ENCODE measurements around the gene PAX6. TPM values are rescaled to one million over a fixed set of nuclear protein-coding genes. Genes with fewer than 3 reads are reported as not detected.

PAX6 gene
- total RNA-seq, 1 experiment from 2014 or later = 9.3 TPM

GRCh38 chr11:31817621-31818424 is 6.7 kb upstream of the PAX6 start:
- H3K36me3 ChIP-seq = no peaks in the 10 kb centered on the region
- no peaks in the 10 kb centered on the region for H3K27me3 ChIP-seq
- DNase-seq = no peak
- H3K4me3 ChIP-seq = no peak overlapping the region
- no peak overlapping the region for H3K27ac ChIP-seq
- H3K9me3 ChIP-seq (replicated peaks) = no peaks in the 10 kb centered on the region
- no peaks in the 10 kb centered on the region for H3K4me1 ChIP-seq

GRCh38 chr11:31817054-31817620 is 6.0 kb upstream of the PAX6 start:
- DNase-seq = no peak
- Histone ChIP-seq H3K4me3 (peak overlapping the region; percentile 47), H3K4me1 (no peaks in the 10 kb centered on the region), H3K27me3 (no peaks in the 10 kb centered on the region), H3K27ac (no peak overlapping the region), H3K36me3 (no peaks in the 10 kb centered on the region), H3K9me3 (replicated peaks) (no peaks in the 10 kb centered on the region)

GRCh38 chr11:31816468-31817053 is 5.4 kb upstream of the PAX6 start:
- Histone ChIP-seq H3K9me3 (replicated peaks) (no peaks in the 10 kb centered on the region), H3K27me3 (no peaks in the 10 kb centered on the region)

GRCh38 chr11:31815711-31816467 is 4.8 kb upstream of the PAX6 start:
- peak overlapping the region; percentile 47 for H3K4me3 ChIP-seq
- no peak overlapping the region for H3K27ac ChIP-seq
- no peaks in the 10 kb centered on the region for H3K36me3 ChIP-seq
- H3K9me3 ChIP-seq (replicated peaks) = no peaks in the 10 kb centered on the region
- no peaks in the 10 kb centered on the region for H3K4me1 ChIP-seq
- no peaks in the 10 kb centered on the region for H3K27me3 ChIP-seq
- peak in 1 of 2 experiments; percentile 13 for DNase-seq

More at GRCh38 chr11:31816468-31817053, 5.4 kb upstream of the PAX6 start:
- no peak for DNase-seq
- no peak overlapping the region for H3K27ac ChIP-seq
- no peaks in the 10 kb centered on the region for H3K36me3 ChIP-seq
- no peaks in the 10 kb centered on the region for H3K4me1 ChIP-seq
- H3K4me3 ChIP-seq = peak overlapping the region; percentile 47

- Histone ChIP-seq H3K27ac (no peak overlapping the region), H3K4me3 (no peak overlapping the region), H3K36me3 (no peaks in the 10 kb centered on the region), H3K27me3 (no peaks in the 10 kb centered on the region), H3K9me3 (replicated peaks) (no peaks in the 10 kb centered on the region), H3K4me1 (no peaks in the 10 kb centered on the region)
- no peak for DNase-seq
These were observed 3.2 kb upstream of the PAX6 start for GRCh38 chr11:31814176-31814868.

- Histone ChIP-seq H3K4me3 (no peak overlapping the region), H3K27me3 (no peaks in the 10 kb centered on the region), H3K9me3 (replicated peaks) (no peaks in the 10 kb centered on the region), H3K27ac (no peak overlapping the region), H3K4me1 (no peaks in the 10 kb centered on the region), H3K36me3 (no peaks in the 10 kb centered on the region)
- no peak for DNase-seq
These were observed 2.5 kb upstream of the PAX6 start for GRCh38 chr11:31813391-31814175.

- DNase-seq = no peak
- no peak overlapping the region for H3K27ac ChIP-seq
- H3K27me3 ChIP-seq = no peaks in the 10 kb centered on the region
- no peaks in the 10 kb centered on the region for H3K9me3 ChIP-seq (replicated peaks)
- H3K4me1 ChIP-seq = 0 out of 2 replicates have a peak, but pooled peaks cover 3% of the 10 kb centered on the region
- H3K36me3 ChIP-seq = no peaks in the 10 kb centered on the region
- no peak overlapping the region for H3K4me3 ChIP-seq
These were observed 1.6 kb upstream of the PAX6 start for GRCh38 chr11:31812383-31813381.

- no peaks in the 10 kb centered on the region for H3K36me3 ChIP-seq
- no peaks in the 10 kb centered on the region for H3K9me3 ChIP-seq (replicated peaks)
- peak overlapping the region; percentile 67 for H3K4me3 ChIP-seq
- peak; percentile 72 to 76 for DNase-seq
- H3K27ac ChIP-seq = peak overlapping the region; percentile 42
- 0 out of 2 replicates have a peak, but pooled peaks cover 3% of the 10 kb centered on the region for H3K4me1 ChIP-seq
- no peaks in the 10 kb centered on the region for H3K27me3 ChIP-seq
These were observed 1.0 kb downstream of the PAX6 start for GRCh38 chr11:31809857-31810778.

GRCh38 chr11:31809541-31809856 is 1.6 kb downstream of the PAX6 start:
- Histone ChIP-seq H3K4me3 (peak overlapping the region; percentile 67), H3K4me1 (0 out of 2 replicates have a peak, but pooled peaks cover 3% of the 10 kb centered on the region), H3K9me3 (replicated peaks) (no peaks in the 10 kb centered on the region), H3K36me3 (no peaks in the 10 kb centered on the region), H3K27ac (peak overlapping the region; percentile 42), H3K27me3 (no peaks in the 10 kb centered on the region)
- DNase-seq = peak in 1 of 2 experiments; percentile 28

GRCh38 chr11:31808721-31809540 is 2.2 kb downstream of the PAX6 start:
- Histone ChIP-seq H3K36me3 (no peaks in the 10 kb centered on the region), H3K27me3 (no peaks in the 10 kb centered on the region), H3K4me3 (peak overlapping the region; percentile 67), H3K4me1 (0 out of 2 replicates have a peak, but pooled peaks cover 3% of the 10 kb centered on the region), H3K9me3 (replicated peaks) (no peaks in the 10 kb centered on the region), H3K27ac (peak overlapping the region; percentile 42)
- DNase-seq = peak; percentile 53 to 64
